ENCODE results near the gene SLAMF9. TPM values are rescaled to one million over a fixed set of nuclear protein-coding genes. Genes with fewer than 3 reads are reported as not detected.

The SLAMF9 gene
- total RNA-seq (not detected), polyA plus RNA-seq (not detected)

GRCh38 chr1:159953536-159954515, at the start of gene SLAMF9:
Gene SLAMF9, minus strand, starts transcription at chr1:159954237. Its CDS starts 100 bp downstream, at chr1:159954137.
- no peak for FAIRE-seq

DNA sequence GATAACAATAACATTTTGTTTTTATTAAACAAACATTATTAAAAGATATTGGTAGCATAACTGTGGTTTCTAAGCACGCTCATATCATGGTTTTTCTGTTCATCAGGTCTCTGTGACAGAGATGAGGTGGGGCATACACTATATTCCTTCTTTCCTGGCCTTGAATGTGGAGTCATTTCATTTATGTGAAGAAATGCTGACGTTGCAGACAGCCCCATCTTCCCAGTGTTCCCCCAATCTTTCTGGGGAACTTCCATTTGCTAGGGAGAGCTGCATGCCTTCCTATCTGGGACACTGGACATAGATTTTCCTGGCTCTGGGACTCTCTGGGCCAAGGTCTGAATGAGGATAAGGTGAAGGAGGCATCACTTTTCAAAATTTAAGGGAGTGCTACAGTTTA, 47.4 kb upstream of the SLAMF9 start:
- DNase-seq: no peak
- WGBS, 2 donors: 50 to 63% methylated on average over 2 of the region's 2 CpGs
- Histone ChIP-seq H3K27ac (no peak overlapping the region), H3K9me3 (no peaks in the 10 kb centered on the region), H3K27me3 (no peaks in the 10 kb centered on the region), H3K4me3 (no peak overlapping the region), H3K4me1 (no peaks in the 10 kb centered on the region), H3K36me3 (no peaks in the 10 kb centered on the region)
- intact Hi-C loops (cut with DNase I): loop anchor here in 1 of 3 donors (5.0 kb wide), 1 partner anchor 64 kb away; no protein-coding TSS in a partner anchor
- FAIRE-seq: no peak
- TF ChIP-seq CTCF (IDR thresholded peaks at IDR 0.05): no peak
- no peak for ATAC-seq

More at GRCh38 chr1:159953536-159954515, at the start of gene SLAMF9:
- Histone ChIP-seq H3K4me1 (peaks cover 7 to 13% (median 13%) of the 10 kb centered on the region in 3 donors), H3K36me3 (no peaks in the 10 kb centered on the region), H3K4me3 (no peak within 1 kb of the TSS), H3K27ac (no peak within 1 kb of the TSS), H3K9me3 (no peaks in the 10 kb centered on the region), H3K27me3 (no peaks in the 10 kb centered on the region)
- WGBS, 2 donors: 80 to 82% methylated on average over 11 of the region's 11 CpGs
- DNase-seq: no peak
- TF ChIP-seq CTCF (IDR thresholded peaks at IDR 0.05): no peak
- intact Hi-C loops (cut with DNase I): no loop called here
- ATAC-seq: peak in 2 of 4 donors; percentile 23 to 36

- TF ChIP-seq CTCF (IDR thresholded peaks at IDR 0.05): no peak
- 65 to 77% methylated on average over 4 of the region's 4 CpGs for WGBS, 2 donors
- no peak overlapping the region for H3K27ac ChIP-seq
Observed at GRCh38 chr1:159999204-159999603, 45.2 kb upstream of the SLAMF9 start.

DNA sequence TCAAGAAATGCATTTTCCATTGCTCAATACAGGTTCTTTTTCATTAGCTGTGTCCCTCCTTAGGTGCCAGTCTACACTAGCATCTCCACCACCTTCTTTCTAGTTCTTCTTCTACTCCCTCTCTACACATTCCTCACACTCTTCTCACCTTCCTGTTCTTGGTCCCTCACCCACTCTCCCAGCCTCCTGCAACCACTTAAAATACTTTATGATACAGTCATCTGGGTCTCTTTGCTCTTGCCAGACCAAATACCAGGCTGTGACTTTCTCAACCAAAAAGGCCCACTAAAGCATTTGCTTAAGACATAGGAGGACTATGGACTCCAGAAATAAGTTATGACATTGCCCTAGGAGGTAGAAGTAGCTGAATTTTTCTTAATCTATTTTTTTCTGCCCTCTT, 42.6 kb upstream of the SLAMF9 start:
- FAIRE-seq (no peak), ATAC-seq (no peak), DNase-seq (no peak)
- TF ChIP-seq CTCF (IDR thresholded peaks at IDR 0.05): no peak
- no peaks in the 10 kb centered on the region for H3K36me3 ChIP-seq
- H3K27me3 ChIP-seq: no peaks in the 10 kb centered on the region
- no peak overlapping the region for H3K4me3 ChIP-seq
- H3K4me1 ChIP-seq: no peaks in the 10 kb centered on the region
- intact Hi-C loops (cut with DNase I): no loop called here
- H3K27ac ChIP-seq: no peak overlapping the region
- H3K9me3 ChIP-seq: no peaks in the 10 kb centered on the region

More at GRCh38 chr1:159999204-159999603, 45.2 kb upstream of the SLAMF9 start:
- no peaks in the 10 kb centered on the region for H3K36me3 ChIP-seq
- intact Hi-C loops (cut with DNase I): no loop called here
- no peak overlapping the region for H3K4me3 ChIP-seq
- DNase-seq (no peak), ATAC-seq (no peak), FAIRE-seq (no peak)
- no peaks in the 10 kb centered on the region for H3K9me3 ChIP-seq
- no peaks in the 10 kb centered on the region for H3K27me3 ChIP-seq
- no peaks in the 10 kb centered on the region for H3K4me1 ChIP-seq

DNA sequence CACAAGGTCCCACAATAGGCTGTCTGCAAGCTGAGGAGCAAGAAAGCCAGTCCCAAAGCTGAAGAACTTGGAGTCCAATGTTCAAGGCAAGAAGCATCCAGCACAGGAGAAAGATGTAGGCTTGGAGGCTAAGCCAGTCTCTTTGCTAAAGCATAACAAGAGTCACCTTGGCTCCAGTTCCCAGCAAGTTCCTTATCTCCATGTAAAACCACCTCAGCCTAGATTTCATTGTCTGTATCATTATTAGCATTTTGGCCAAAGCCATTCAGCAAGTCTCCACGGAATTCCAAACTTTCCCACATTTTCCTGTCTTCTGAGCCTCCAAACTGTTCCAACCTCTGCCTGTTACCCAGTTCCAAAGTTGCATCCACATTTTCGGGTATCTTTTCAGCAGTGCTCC, 40.9 kb upstream of the SLAMF9 start:
- WGBS, 2 donors: 73 to 77% methylated on average over 2 of the region's 2 CpGs
- no peak overlapping the region for H3K27ac ChIP-seq
- intact Hi-C loops (cut with DNase I): no loop called here
- no peak for ATAC-seq
- H3K36me3 ChIP-seq: no peaks in the 10 kb centered on the region
- FAIRE-seq: no peak
- TF ChIP-seq CTCF (IDR thresholded peaks at IDR 0.05): no peak
- no peak overlapping the region for H3K4me3 ChIP-seq
- H3K9me3 ChIP-seq: no peaks in the 10 kb centered on the region
- H3K27me3 ChIP-seq: no peaks in the 10 kb centered on the region
- no peaks in the 10 kb centered on the region for H3K4me1 ChIP-seq
- DNase-seq: no peak

Measured in pancreas (tissue), 10 donors.